IPS-20b (cell line): ENCODE measurements around the gene CRIP1.

Experiments
- H3K27ac ChIP-seq: one replicate; pipeline ENCODE4 v1.5.1; 2013; ENCODE audit warnings: low read length
- H3K27me3 ChIP-seq: 2 replicates; pipeline ENCODE4 v1.6.1; 2013; ENCODE audit warnings: mild to moderate bottlenecking, low read length, inconsistent platforms; ENCODE audit not compliant: insufficient read depth
- H3K36me3 ChIP-seq: 2 replicates; pipeline ENCODE4 v1.6.1; 2013; ENCODE audit warnings: low read depth, mild to moderate bottlenecking, inconsistent platforms, low read length, moderate library complexity; ENCODE audit not compliant: insufficient read depth
- H3K4me1 ChIP-seq: 2 replicates; pipeline ENCODE4 v1.6.1; 2013; ENCODE audit warnings: mild to moderate bottlenecking, control low read depth, inconsistent platforms, low read length, moderate library complexity; ENCODE audit not compliant: insufficient read depth
- H3K4me3 ChIP-seq: 2 replicates; pipeline ENCODE4 v1.5.1; 2013; ENCODE audit warnings: mild to moderate bottlenecking, low read length, inconsistent platforms
- H3K9ac ChIP-seq: 2 replicates; pipeline ENCODE4 v1.6.1; 2013; ENCODE audit warnings: low read depth, mild to moderate bottlenecking, inconsistent platforms, low read length, moderate library complexity
- H3K9me3 ChIP-seq: 2 replicates; pipeline ENCODE4 v1.6.1; 2013; ENCODE audit warnings: mild to moderate bottlenecking, low read depth, low read length, inconsistent platforms; ENCODE audit not compliant: insufficient read depth

Gene CRIP1

DNA sequence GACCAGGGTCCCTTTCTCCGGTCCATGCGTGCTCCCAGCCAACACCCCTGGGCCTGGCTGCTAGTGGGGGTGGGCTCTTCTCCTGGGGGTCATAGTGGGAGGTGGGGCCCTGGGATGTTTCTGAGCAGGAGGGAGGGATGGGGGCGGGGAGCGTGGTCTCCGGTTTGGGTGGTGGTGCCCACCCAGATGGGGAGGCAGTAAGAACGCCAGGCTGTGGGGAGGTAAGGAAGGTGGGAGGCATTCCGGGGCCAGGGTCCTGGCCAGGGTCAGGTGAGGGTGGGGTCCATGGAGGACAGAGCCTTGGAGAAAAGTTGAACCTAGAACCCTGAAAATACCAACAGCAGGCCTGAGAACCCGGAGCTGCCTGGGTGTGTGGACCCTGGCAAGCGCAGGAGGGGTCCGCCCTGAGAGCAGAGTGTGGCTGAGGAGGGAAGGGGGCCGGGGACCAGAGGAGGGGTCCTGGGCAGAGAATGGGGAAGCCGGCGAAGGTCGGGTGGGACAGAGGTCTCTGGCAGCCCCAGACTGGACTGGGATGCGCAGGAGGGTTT lies 6.4 kb upstream of the CRIP1 start:
- H3K9ac ChIP-seq = no peak overlapping the region
- H3K4me1 ChIP-seq = no peaks in the 10 kb centered on the region
- peaks cover 95% of the 10 kb centered on the region for H3K27me3 ChIP-seq
- H3K4me3 ChIP-seq = no peak overlapping the region
- H3K27ac ChIP-seq = no peak overlapping the region
- H3K9me3 ChIP-seq = no peaks in the 10 kb centered on the region
- H3K36me3 ChIP-seq = no peaks in the 10 kb centered on the region

DNA sequence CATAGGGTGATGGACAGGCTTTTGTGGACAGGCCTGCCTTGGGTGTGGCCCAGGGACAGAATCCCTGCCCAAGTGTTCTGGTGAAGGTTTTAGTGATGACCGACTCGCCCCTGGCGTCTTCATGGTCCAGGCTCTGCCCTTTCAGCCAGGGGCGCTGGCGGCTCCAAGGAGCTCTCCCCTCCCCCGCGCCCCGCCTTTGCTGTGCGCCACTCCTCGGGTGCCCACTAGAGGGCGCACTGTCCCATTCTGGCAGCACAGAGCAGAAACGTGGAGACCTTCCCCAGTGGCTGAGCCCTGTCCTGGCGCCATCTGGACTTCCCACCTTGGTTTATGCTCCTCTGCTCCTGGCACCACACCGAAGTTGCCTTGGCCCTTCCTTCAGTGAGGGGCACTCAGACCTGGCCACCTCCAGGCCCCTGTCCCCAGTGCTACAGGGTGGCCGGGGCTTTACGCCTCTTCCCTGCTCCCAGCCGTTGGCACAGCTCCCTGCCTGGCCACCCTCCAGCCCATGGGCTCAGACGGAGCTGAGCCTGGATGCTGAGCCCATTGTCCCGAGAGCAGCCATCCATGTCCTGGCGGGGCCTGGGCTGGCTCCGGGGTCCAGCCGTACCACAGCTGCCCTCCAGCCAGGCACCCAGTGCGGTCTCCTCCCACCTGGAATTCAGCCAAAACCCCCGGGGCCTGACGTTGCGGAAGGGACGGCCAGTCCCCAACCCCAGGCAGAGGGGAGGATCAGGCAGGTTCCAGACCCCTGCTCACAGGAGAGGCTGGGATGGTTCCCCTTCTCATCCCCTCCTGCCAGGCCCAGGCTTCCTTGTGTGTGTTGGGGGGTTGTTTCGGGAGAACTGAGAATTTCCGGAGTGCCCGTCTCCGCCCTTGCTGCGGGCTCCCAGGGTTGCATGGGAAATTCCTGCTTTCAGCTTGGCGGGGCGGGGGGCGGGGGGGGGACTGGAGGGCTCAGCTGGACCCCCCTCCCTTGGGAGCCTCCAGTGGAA lies 5.6 kb upstream of the CRIP1 start:
- Histone ChIP-seq H3K9ac (no peak overlapping the region), H3K9me3 (no peaks in the 10 kb centered on the region), H3K36me3 (no peaks in the 10 kb centered on the region), H3K4me1 (no peaks in the 10 kb centered on the region), H3K27me3 (peaks cover 95% of the 10 kb centered on the region), H3K4me3 (peak overlapping the region; percentile 49), H3K27ac (no peak overlapping the region)

DNA sequence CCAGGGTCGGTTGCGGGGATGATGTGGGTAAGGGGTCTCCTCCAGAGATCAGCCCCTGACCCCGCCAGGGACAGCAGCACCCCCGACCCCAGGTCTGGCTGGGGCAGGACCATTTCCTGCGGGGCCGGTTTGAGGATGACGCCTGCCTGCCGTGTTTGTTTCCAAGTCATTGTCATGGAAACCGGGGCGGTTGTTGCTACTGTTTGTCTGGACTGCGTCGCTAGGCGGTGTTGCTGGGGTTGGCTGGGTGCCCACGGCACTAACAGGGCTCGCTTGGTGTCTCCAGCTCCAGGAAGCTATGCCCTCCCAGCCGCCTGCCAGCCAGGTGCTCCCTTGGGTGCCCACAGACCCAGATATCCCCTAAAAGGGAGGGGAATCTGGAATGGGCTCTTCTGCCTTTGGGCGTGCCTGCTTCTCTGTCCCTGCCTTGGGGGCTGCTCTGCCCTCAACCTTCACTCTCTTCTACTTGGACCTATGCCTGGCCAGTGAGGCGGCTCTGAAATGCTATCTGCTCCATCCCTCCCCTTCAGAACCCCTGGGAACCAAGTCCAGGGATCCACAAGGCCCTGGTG lies 4.7 kb upstream of the CRIP1 start:
- H3K4me3 ChIP-seq = no peak overlapping the region
- H3K36me3 ChIP-seq = no peaks in the 10 kb centered on the region
- H3K9me3 ChIP-seq = no peaks in the 10 kb centered on the region
- no peaks in the 10 kb centered on the region for H3K4me1 ChIP-seq
- no peak overlapping the region for H3K27ac ChIP-seq
- H3K27me3 ChIP-seq = peaks cover 95% of the 10 kb centered on the region
- H3K9ac ChIP-seq = no peak overlapping the region

DNA sequence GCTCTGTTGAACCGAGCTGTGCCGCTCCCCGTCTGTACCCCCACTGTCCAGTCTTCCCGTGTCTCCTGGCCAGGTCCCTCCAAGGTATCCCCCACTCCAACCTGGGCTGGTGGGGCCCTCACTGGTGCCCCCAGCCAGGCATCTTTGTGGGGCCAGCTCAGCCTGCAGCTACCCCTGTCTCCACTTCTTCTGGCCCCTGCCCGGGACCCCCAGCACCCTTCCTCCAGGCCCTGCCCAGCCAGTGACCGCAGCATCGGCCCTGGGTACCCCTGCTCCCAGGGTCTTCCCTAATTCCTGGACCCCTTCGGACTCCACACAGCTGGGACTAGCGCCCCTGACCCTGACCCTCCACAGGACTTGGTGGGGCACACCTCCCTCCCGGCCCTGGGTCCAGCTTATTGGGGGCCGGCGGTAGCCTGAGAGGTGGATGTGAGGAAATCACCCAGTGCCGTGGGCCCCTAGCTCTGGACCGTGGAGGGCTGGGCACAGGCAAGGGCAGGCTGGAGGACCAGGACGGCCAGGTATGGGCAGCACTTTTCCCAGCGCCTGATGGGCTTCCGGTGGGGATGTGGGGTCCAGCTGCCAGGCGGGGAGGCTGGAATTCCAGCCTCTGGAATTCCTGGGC lies 4.1 kb upstream of the CRIP1 start:
- Histone ChIP-seq H3K27me3 (peaks cover 95% of the 10 kb centered on the region), H3K27ac (no peak overlapping the region), H3K4me3 (no peak overlapping the region), H3K9me3 (no peaks in the 10 kb centered on the region), H3K36me3 (no peaks in the 10 kb centered on the region), H3K4me1 (no peaks in the 10 kb centered on the region; the same call in 1 of the 2 replicates), H3K9ac (no peak overlapping the region)

DNA sequence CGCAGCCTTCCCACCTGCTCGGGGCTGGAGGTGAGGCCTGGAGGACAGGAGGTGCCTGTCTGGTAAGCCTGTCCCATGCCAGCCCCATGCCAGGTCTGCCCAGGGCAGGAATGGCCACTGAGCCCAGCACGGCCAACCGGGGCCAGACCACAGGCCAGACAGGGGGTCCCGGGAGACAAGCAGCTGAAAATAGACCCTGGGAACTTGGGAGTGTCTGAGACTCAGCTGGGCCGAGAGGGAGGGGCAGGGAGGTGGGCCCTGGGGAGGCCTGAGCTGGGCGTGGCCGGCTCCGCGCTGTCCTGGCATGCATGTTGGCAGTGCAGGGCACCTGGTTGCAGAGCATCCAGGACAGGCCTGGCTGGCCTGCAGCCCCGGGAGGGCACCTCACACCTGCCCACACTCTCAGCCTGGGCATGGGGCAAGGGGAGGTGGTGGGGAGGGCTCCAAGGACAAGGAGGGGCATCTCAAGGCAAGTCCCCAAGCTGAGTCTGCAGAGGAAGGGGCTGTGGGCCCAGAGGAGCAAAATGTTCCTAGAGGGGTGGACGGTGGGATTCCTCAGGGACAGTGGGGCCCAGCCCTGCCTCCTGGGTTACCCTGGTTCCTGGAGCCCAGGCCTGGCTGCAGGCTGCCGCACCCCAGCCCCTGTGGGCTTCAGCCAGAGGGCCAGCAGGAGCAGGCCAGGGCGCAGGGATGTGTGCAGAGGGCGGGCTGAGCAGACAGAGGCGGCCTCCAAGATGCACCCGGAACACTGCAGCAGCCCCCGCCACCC lies 3.2 kb upstream of the CRIP1 start:
- H3K4me3 ChIP-seq = no peak overlapping the region
- peaks cover 95% of the 10 kb centered on the region for H3K27me3 ChIP-seq
- H3K9me3 ChIP-seq = no peaks in the 10 kb centered on the region
- no peak overlapping the region for H3K27ac ChIP-seq
- H3K4me1 ChIP-seq = no peaks in the 10 kb centered on the region; the same call in 1 of the 2 replicates
- H3K9ac ChIP-seq = no peak overlapping the region
- H3K36me3 ChIP-seq = no peaks in the 10 kb centered on the region

DNA sequence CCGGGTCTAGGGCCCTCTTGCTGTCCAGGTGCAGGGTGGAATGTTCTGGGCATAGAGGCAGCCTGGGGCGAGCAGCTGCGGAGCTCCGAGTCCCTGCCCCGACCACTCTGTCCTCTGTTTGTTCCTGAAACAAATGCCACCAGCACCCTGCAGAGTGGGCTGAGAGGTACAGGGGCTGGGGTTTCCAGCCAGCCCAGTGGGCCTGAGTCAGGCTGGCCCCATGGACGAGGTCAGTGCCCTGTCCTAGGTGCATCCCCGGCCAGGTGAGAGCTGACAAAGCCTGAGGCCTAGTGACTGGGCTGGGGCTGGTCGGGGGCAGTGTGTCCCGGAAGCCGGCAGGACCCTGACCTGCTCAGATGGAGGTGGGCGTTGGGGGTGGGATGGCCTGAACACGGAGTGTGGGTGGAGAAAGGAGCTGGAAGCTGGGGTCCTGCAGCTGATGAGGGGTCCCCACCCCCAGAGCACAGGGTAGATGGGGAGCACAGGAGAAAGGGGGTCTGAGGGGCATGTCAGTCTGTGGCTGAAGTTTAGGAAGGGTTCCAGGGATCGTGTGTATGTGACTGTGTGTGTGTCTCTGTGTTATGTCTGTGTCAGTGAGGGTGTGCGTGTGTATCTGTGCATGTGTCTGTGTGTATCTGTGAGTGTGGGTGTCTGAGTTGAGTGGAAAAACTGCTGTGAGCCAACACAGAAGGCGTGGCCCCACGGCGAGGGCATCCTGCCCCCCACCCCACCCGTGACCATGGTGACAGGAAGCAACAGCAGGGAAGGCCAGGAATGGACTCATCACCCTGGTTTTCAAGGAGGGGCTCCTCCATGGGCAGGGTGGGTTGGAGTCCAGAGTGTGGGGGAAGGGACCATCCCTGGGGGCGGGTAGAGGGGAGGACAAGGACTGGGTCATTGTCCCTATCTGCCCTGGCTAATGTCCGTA lies 2.4 kb upstream of the CRIP1 start:
- no peak overlapping the region for H3K4me3 ChIP-seq
- H3K4me1 ChIP-seq = peaks cover 2% of the 10 kb centered on the region; the same call in 1 of the 2 replicates
- H3K9me3 ChIP-seq = no peaks in the 10 kb centered on the region
- H3K27me3 ChIP-seq = peaks cover 95% of the 10 kb centered on the region
- no peak overlapping the region for H3K27ac ChIP-seq
- no peak overlapping the region for H3K9ac ChIP-seq
- H3K36me3 ChIP-seq = no peaks in the 10 kb centered on the region

DNA sequence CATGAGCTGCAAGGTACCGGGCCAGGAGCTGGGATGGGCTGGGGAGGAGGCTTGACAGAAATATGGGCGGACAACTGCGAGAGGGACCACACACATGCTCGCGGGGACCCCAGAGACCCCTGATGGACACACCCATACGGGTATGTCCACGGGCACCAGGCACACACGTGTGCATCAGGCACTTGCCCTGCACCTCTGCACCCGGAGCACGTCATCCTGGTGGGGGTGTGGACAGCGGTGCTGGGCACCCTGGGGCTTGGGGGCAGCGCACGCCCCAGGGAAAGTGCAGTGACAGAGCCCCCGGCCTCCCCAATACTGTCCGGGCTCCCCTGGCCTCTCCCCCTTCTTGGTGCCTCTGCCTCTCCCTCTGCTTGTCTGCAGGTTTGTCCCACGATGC lies 1.7 kb upstream of the CRIP1 start:
- H3K36me3 ChIP-seq = no peaks in the 10 kb centered on the region
- no peak overlapping the region for H3K9ac ChIP-seq
- no peaks in the 10 kb centered on the region for H3K9me3 ChIP-seq
- no peak overlapping the region for H3K4me3 ChIP-seq
- peaks cover 4% of the 10 kb centered on the region; the same call in 1 of the 2 replicates for H3K4me1 ChIP-seq
- H3K27me3 ChIP-seq = peaks cover 95% of the 10 kb centered on the region
- no peak overlapping the region for H3K27ac ChIP-seq

DNA sequence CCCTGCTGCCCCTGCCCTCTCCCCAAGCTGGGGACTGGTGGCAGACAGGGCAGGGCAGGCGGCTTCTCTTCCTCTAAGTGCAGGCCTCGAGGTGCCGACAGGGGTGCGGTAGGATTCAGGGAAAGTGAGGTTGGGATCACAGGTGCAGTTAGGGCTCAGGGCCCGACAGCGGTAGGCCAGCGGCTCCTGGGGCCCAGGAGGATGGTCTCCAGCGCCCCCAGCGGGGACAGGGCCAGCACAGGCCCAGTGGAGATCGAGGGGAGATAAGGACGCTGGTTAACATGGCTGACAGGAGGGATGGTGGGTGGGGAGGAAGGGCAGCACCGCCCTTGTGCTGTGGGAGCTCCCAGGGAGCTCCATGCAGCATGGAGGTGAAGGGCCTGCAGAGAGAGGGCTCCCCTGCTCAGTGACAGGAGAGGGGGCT lies 935 bp upstream of the CRIP1 start:
- Histone ChIP-seq H3K27me3 (peaks cover 90% of the 10 kb centered on the region), H3K4me3 (no peak overlapping the region), H3K4me1 (peaks cover 4% of the 10 kb centered on the region; the same call in 1 of the 2 replicates), H3K36me3 (no peaks in the 10 kb centered on the region), H3K9ac (no peak overlapping the region), H3K9me3 (no peaks in the 10 kb centered on the region), H3K27ac (no peak overlapping the region)

DNA sequence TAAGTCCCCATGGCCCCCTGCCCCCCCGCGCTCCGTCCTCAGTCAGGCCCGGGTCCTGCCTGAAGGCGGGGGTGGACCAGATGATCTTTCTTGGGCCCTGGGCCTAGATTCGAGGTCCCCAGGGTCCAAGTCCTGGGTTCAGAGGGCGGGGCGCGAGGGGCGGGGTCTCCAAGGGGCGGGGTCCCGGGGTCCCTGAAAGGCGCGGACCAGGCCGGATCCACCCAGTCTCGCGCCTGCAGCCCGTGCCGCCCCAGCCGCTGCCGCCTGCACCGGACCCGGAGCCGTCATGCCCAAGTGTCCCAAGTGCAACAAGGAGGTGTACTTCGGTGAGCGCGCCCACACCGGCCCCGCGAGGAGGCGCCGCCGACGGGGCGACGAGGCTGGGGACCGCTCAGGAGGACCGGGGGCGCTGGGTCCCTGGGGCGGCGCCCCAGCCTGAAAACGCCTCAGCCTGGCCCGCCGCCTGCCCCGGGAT lies 325 bp downstream of the CRIP1 start:
- Histone ChIP-seq H3K4me1 (peaks cover 4% of the 10 kb centered on the region; the same call in 1 of the 2 replicates), H3K27ac (no peak overlapping the region), H3K27me3 (peaks cover 78% of the 10 kb centered on the region), H3K36me3 (no peaks in the 10 kb centered on the region), H3K9ac (no peak overlapping the region), H3K9me3 (no peaks in the 10 kb centered on the region), H3K4me3 (peak overlapping the region; percentile 50; the same call in 1 of the 2 replicates)

DNA sequence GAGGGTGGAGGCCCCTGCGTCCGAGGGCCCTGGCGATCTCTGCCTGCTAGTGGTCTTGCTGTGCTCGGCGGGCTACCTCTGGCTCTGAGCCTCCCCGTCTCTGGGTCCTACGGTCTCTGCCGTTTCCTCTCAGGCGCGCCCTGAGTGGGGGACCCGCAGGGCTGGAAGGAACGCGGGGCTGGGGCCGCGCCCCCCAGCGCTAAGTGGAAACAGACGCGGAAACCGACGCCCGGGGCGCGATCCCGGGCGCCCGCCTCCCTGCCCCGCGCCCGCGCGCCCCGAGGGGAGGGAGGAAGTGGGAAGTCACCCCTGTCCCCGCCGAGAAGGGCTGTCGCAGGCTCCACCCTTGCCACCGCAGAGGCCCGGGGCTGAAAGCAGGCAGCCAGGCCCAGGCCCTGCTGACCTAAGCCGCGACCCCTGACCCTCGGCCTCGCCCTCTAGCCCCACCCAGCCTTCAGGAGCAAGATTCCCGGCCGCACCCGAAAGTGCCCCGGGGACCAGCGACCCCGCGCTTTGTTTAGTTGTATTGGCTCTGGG lies 831 bp downstream of the CRIP1 start:
- Histone ChIP-seq H3K9me3 (no peaks in the 10 kb centered on the region), H3K27ac (no peak overlapping the region), H3K36me3 (no peaks in the 10 kb centered on the region), H3K4me1 (peaks cover 4% of the 10 kb centered on the region; the same call in 1 of the 2 replicates), H3K9ac (no peak overlapping the region), H3K4me3 (peak overlapping the region; percentile 50; the same call in 1 of the 2 replicates), H3K27me3 (peaks cover 73% of the 10 kb centered on the region)
